AG04450 (cell line): ENCODE data around the gene ARL6IP4. TPM values are rescaled to one million over a fixed set of nuclear protein-coding genes. Genes with fewer than 3 reads are reported as not detected.

Source experiments
- CTCF ChIA-PET: fragments of 300-600, 350-600 bp; formaldehyde crosslinking; extraction: SDS; loops from one replicate; lab custom pipeline; 2022; ENCODE audit warnings: antibody characterized with exemption, inconsistent platforms; lab: Charles Lee
- POLR2A ChIA-PET: fragments of 350-600 bp; formaldehyde crosslinking; extraction: SDS; loops from one replicate; lab custom pipeline; 2021; ENCODE audit warnings: antibody characterized with exemption, inconsistent platforms; lab: Yijun Ruan, JAX
- DNase-seq: peaks from one replicate; pipeline ENCODE4 v3.0.0-alpha.2; 2011; ENCODE audit warnings: low read depth, low spot score
- H3K27ac ChIP-seq: one replicate; pipeline ENCODE4 v1.5.1; 2012; ENCODE audit warnings: low read depth, low read length, control low read depth
- H3K27me3 ChIP-seq: one replicate; pipeline ENCODE4 v1.6.0; 2012; ENCODE audit warnings: low read length; ENCODE audit not compliant: control insufficient read depth, insufficient read depth
- H3K4me3 ChIP-seq: 2 replicates; pipeline ENCODE4 v1.5.1; 2011; ENCODE audit warnings: mild to moderate bottlenecking, low read depth, low read length, control low read depth
- H3K9me3 ChIP-seq: 2 replicates; pipeline ENCODE4 v1.5.1; 2012; ENCODE audit warnings: low read length; ENCODE audit not compliant: control insufficient read depth, insufficient read depth
- CTCF ChIP-seq: IDR thresholded peaks from 2 replicates; pipeline ENCODE4 v1.5.1; 2011; ENCODE audit warnings: low read depth, low read length, control low read depth, inconsistent platforms
- polyA plus RNA-seq: library from polyadenylated mRNA; depleted of rRNA; stranded (reverse); fragments of >200 nt; gene quantifications from 2 replicates; pipeline ENCODE4 v1.2.3, GENCODE V29; 2011

The ARL6IP4 gene
- polyA plus RNA-seq, 1 experiment: 185 TPM

DNA sequence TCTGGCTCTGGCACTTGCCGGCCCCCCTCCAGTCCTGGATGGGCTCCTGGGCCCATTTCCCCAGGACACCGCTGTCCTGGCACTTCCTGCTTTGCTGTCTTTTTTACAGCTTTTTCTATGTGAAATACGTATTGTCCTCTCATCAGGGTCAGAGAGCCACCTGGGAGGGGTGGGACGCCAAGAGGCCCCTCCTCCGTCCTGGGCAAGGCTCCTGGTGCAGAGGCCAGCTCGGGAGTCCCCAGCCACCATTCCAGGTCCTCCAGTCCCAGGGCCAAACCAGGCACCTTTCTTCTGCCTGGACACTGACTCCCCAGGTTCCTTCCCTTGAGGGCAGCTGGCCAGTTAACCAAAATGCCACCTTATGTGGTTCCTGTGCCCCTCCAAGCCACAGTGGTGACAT lies 22.8 kb downstream of the ARL6IP4 start:
- Histone ChIP-seq H3K4me3 (no peak overlapping the region), H3K27me3 (no peaks in the 10 kb centered on the region), H3K9me3 (no peaks in the 10 kb centered on the region), H3K27ac (no peak overlapping the region)
- TF ChIP-seq CTCF: no peak
- DNase-seq: no peak
- POLR2A ChIA-PET: no interaction called here
- CTCF ChIA-PET: interaction anchor here (1.6 kb wide), 1 partner anchor 40 kb away, joined by 5 read pairs; no protein-coding TSS in a partner anchor

DNA sequence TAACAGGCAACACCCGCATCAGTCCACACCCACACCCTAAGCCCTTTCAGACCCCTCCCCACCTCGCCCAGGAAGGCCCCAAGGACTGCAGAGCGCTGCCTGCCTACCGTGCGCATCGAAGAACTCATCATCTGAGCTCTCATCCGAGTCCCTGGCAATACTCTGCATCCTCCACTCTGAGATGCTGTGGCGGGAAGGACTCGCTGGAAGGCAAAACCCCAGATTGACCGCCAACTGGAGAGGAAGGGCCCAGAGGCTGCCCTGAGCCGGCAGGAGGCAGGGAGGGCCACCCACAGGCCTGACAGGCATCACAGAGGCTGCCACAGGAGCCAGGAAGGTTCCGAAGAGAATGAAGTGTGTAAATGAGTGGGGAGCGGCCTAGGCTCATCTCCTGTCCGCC lies 23.8 kb downstream of the ARL6IP4 start:
- POLR2A ChIA-PET: no interaction called here
- CTCF ChIA-PET: no interaction called here
- no peaks in the 10 kb centered on the region for H3K9me3 ChIP-seq

GRCh38 chr12:123005081-123005626 lies 24.7 kb downstream of the ARL6IP4 start:
- ChIA-PET POLR2A (interaction anchor here (1.3 kb wide), 1 partner anchor 228 kb away, joined by 4 read pairs; the partner anchor contains the start of genes MPHOSPH9 and MTRFR), CTCF (interaction anchor here (0.5 kb wide), 1 partner anchor 228 kb away, joined by 10 read pairs; the partner anchor contains the start of gene MTRFR)
- no peak for TF ChIP-seq CTCF
- Histone ChIP-seq H3K27ac (no peak overlapping the region), H3K27me3 (no peaks in the 10 kb centered on the region), H3K4me3 (no peak overlapping the region), H3K9me3 (no peaks in the 10 kb centered on the region)
- DNase-seq: no peak

More for the DNA sequence above, 23.8 kb downstream of the ARL6IP4 start:
- H3K27ac ChIP-seq: peak overlapping the region; percentile 11
- DNase-seq: no peak
- H3K4me3 ChIP-seq: no peak overlapping the region
- no peak for TF ChIP-seq CTCF
- no peaks in the 10 kb centered on the region for H3K27me3 ChIP-seq

DNA sequence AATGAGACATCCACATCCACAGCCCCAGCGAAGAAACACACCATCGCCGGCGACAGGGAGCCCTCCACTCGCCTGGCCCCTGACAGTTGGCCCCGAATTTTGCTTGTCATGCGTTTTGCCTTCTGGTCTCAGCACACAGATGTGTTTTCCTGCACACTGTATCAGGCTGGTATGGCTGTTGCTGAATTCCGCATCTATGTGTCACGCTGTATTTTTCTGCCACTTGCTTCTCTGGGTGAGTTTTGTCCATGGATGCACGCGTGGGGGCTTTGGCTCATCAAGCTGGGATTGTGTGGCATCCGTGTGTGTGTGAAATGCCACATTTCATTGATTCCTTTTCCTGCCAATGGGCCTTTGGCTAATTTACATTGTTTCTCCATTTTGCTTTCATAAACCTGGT lies 26.5 kb downstream of the ARL6IP4 start:
- no peak for TF ChIP-seq CTCF
- ChIA-PET POLR2A (no interaction called here), CTCF (no interaction called here)
- H3K4me3 ChIP-seq: no peak overlapping the region
- no peaks in the 10 kb centered on the region for H3K27me3 ChIP-seq
- no peak overlapping the region for H3K27ac ChIP-seq
- no peaks in the 10 kb centered on the region for H3K9me3 ChIP-seq
- no peak for DNase-seq

- no peak for TF ChIP-seq CTCF
- CTCF ChIA-PET: no interaction called here
- no peaks in the 10 kb centered on the region for H3K27me3 ChIP-seq
- no peak overlapping the region for H3K4me3 ChIP-seq
- POLR2A ChIA-PET: no interaction called here
- H3K27ac ChIP-seq: no peak overlapping the region
- no peaks in the 10 kb centered on the region for H3K9me3 ChIP-seq
- no peak for DNase-seq
Measured at GRCh38 chr12:123010110-123010509, 29.6 kb downstream of the ARL6IP4 start.
